Right cardiac atrium (tissue), 5 donors: Measurements from ENCODE around the gene CD93. TPM values are rescaled to one million over a fixed set of nuclear protein-coding genes. Genes with fewer than 3 reads are reported as not detected.

Experiments
- ATAC-seq, 2 donors: fragments of 200-7000 bp; cut with Tn5 transposase; one replicate each; pipeline versions ENCODE4 v1.8.0 to v1.9.1; 2020; ENCODE audit warnings: moderate library complexity in 2 of 2, mild to moderate bottlenecking in 1 of 2
- DNase-seq, 3 donors: peaks; one replicate each; pipeline ENCODE4 v3.0.0-alpha.2; 2020
- H3K27ac ChIP-seq: one replicate; pipeline ENCODE4 v1.5.1; 2013; ENCODE audit warnings: mild to moderate bottlenecking, low read length, control low read depth, moderate library complexity
- H3K27me3 ChIP-seq: one replicate; pipeline ENCODE4 v1.6.1; 2013; ENCODE audit not compliant: control insufficient read depth, insufficient read depth
- H3K4me1 ChIP-seq: one replicate; pipeline ENCODE4 v1.6.1; 2013; ENCODE audit warnings: low read length; ENCODE audit not compliant: control insufficient read depth, insufficient read depth
- H3K4me3 ChIP-seq: one replicate; pipeline ENCODE4 v1.5.1; 2013; ENCODE audit warnings: low read length, control low read depth
- H3K9me3 ChIP-seq: one replicate; pipeline ENCODE4 v1.6.1; 2013; ENCODE audit warnings: low read length; ENCODE audit not compliant: control insufficient read depth
- WGBS: extraction: QIAGEN DNeasy Blood & Tissue Kit; methylation state at CpG from one replicate; pipeline ENCODE4 v1.1.7; 2013; 5-methylcytosine and 5-hydroxymethylcytosine counted together
- intact Hi-C, 4 donors: fragments of 100-400 bp; cut with DNase I; formaldehyde crosslinking; loops; one replicate each; pipeline versions ENCODE4 v1.11.0 to v1.14.0; 2022 to 2023
- polyA plus RNA-seq: library from polyadenylated mRNA; stranded (reverse); fragments of 200-250 nt; gene quantifications from one replicate; pipeline ENCODE4 v1.2.3, GENCODE V29; 2013
- total RNA-seq, 4 donors: library from RNA; stranded (reverse); fragmentation: NEBNext Ultra II Directional; extraction: Animal tissue kit (Norgen Biotek cat#: 25700); gene quantifications; one replicate each; pipeline ENCODE4 v1.2.1, GENCODE V29; 2021
- donor health status: healthy with polysubstance abuse.
- donor health status: DM: no; HTN: yes; CAD: no.
- donor health status: DM: no; HTN: no; CAD: no.
- donor health status: DM: no; HTN: yes; CAD: no; lungs with severe emphysema.
- donor health status: DM: yes; HTN: yes; CAD: no.

CD93 gene
- total and polyA plus RNA-seq, 5 donors: 14.1 to 51.6 (median 39.8) TPM

GRCh38 chr20:23111307-23111943 is 25.3 kb upstream of the CD93 start:
- no peak for ATAC-seq
- H3K4me3 ChIP-seq: no peak overlapping the region

GRCh38 chr20:23108871-23109270 is 22.7 kb upstream of the CD93 start:
- peaks cover 4% of the 10 kb centered on the region for H3K4me1 ChIP-seq
- ATAC-seq (no peak), DNase-seq (no peak)
- whole genome bisulfite sequencing: 83% methylated on average over 3 of the region's 3 CpGs
- H3K27ac ChIP-seq: no peak overlapping the region
- intact Hi-C loops: no loop called here
- no peak overlapping the region for H3K4me3 ChIP-seq
- H3K9me3 ChIP-seq: no peaks in the 10 kb centered on the region
- H3K27me3 ChIP-seq: no peaks in the 10 kb centered on the region

More at GRCh38 chr20:23111307-23111943, 25.3 kb upstream of the CD93 start:
- Histone ChIP-seq H3K27me3 (no peaks in the 10 kb centered on the region), H3K4me1 (no peaks in the 10 kb centered on the region), H3K27ac (no peak overlapping the region), H3K9me3 (no peaks in the 10 kb centered on the region)
- WGBS: 94% methylated on average over 16 of the region's 16 CpGs
- intact Hi-C loops: no loop called here
- peak in 1 of 3 donors; percentile 4 for DNase-seq

GRCh38 chr20:23107466-23107865 is 21.3 kb upstream of the CD93 start:
- intact Hi-C loops: no loop called here
- Histone ChIP-seq H3K4me3 (no peak overlapping the region), H3K9me3 (no peaks in the 10 kb centered on the region), H3K27me3 (no peaks in the 10 kb centered on the region), H3K4me1 (peaks cover 6% of the 10 kb centered on the region), H3K27ac (no peak overlapping the region)
- ATAC-seq (no peak), DNase-seq (no peak)
- 62% methylated on average over 3 of the region's 3 CpGs for WGBS

GRCh38 chr20:23106271-23106851 is 20.2 kb upstream of the CD93 start:
- DNase-seq (peak in 2 of 3 donors; percentile 15 to 57), ATAC-seq (peak; percentile 54 to 58)
- H3K4me3 ChIP-seq: no peak overlapping the region
- no peaks in the 10 kb centered on the region for H3K9me3 ChIP-seq
- H3K27ac ChIP-seq: peak overlapping the region; percentile 30
- 52% methylated on average over 9 of the region's 9 CpGs for WGBS
- H3K27me3 ChIP-seq: no peaks in the 10 kb centered on the region
- H3K4me1 ChIP-seq: peaks cover 7% of the 10 kb centered on the region
- intact Hi-C loops: no loop called here

- no peak overlapping the region for H3K27ac ChIP-seq
- no peak overlapping the region for H3K4me3 ChIP-seq
- 55% methylated on average over 3 of the region's 3 CpGs for WGBS
- H3K27me3 ChIP-seq: no peaks in the 10 kb centered on the region
- ATAC-seq: no peak
- DNase-seq: peak in 1 of 3 donors; percentile 26
- peaks cover 7% of the 10 kb centered on the region for H3K4me1 ChIP-seq
- intact Hi-C loops: no loop called here
- no peaks in the 10 kb centered on the region for H3K9me3 ChIP-seq
These were observed 19.1 kb upstream of the CD93 start for GRCh38 chr20:23105193-23105592.

- DNase-seq (no peak), ATAC-seq (peak; percentile 36 to 76)
- no peak overlapping the region for H3K4me3 ChIP-seq
- H3K4me1 ChIP-seq: peaks cover 7% of the 10 kb centered on the region
- H3K27me3 ChIP-seq: no peaks in the 10 kb centered on the region
- WGBS: 64% methylated on average over 11 of the region's 11 CpGs
- peak overlapping the region; percentile 86 for H3K27ac ChIP-seq
- intact Hi-C loops: no loop called here
- H3K9me3 ChIP-seq: no peaks in the 10 kb centered on the region
These were observed 17.3 kb upstream of the CD93 start for GRCh38 chr20:23103284-23104018.

GRCh38 chr20:23101696-23102406 is 15.7 kb upstream of the CD93 start:
- no peaks in the 10 kb centered on the region for H3K9me3 ChIP-seq
- H3K27ac ChIP-seq: no peak overlapping the region
- ATAC-seq: no peak
- DNase-seq: peak in 1 of 3 donors; percentile 44
- no peak overlapping the region for H3K4me3 ChIP-seq
- no peaks in the 10 kb centered on the region for H3K27me3 ChIP-seq
- intact Hi-C loops: no loop called here
- peaks cover 7% of the 10 kb centered on the region for H3K4me1 ChIP-seq
- WGBS: 94% methylated on average over 5 of the region's 5 CpGs

GRCh38 chr20:23100720-23101107 is 14.6 kb upstream of the CD93 start:
- ATAC-seq (no peak), DNase-seq (no peak)
- intact Hi-C loops: no loop called here
- H3K4me1 ChIP-seq: peaks cover 7% of the 10 kb centered on the region
- H3K27ac ChIP-seq: no peak overlapping the region
- H3K27me3 ChIP-seq: no peaks in the 10 kb centered on the region
- no peaks in the 10 kb centered on the region for H3K9me3 ChIP-seq
- no peak overlapping the region for H3K4me3 ChIP-seq

GRCh38 chr20:23099791-23100719 is 13.9 kb upstream of the CD93 start:
- H3K9me3 ChIP-seq: no peaks in the 10 kb centered on the region
- intact Hi-C loops: no loop called here
- 78% methylated on average over 13 of the region's 13 CpGs for WGBS
- H3K4me1 ChIP-seq: peaks cover 7% of the 10 kb centered on the region
- ATAC-seq: no peak
- no peaks in the 10 kb centered on the region for H3K27me3 ChIP-seq
- H3K27ac ChIP-seq: no peak overlapping the region
- DNase-seq: no peak
- H3K4me3 ChIP-seq: no peak overlapping the region
